ENCODE data around the gene ECM1.

Gene ECM1

GRCh38 chr1:150507912-150508864, at the start of gene ECM1:
ECM1 (plus strand) TSS chr1:150508109; CDS start chr1:150508210, 101 bp downstream.
- no peak for DNase-seq (ENCODE audit: low read depth in 3 of 3, low spot score in 1 of 3)

GRCh38 chr1:150464422-150464826, 43.5 kb upstream of the ECM1 start:
- DNase-seq (ENCODE audit: low read depth in 3 of 3, low spot score in 1 of 3): peak; percentile 23 to 49 (median 39)

GRCh38 chr1:150466964-150467363, 40.9 kb upstream of the ECM1 start:
- DNase-seq (ENCODE audit: low read depth in 3 of 3, low spot score in 1 of 3): no peak

GRCh38 chr1:150469291-150469690, 38.6 kb upstream of the ECM1 start:
- DNase-seq (ENCODE audit: low read depth in 3 of 3, low spot score in 1 of 3): no peak

GRCh38 chr1:150472601-150473200, 35.2 kb upstream of the ECM1 start:
- DNase-seq (ENCODE audit: low read depth in 3 of 3, low spot score in 1 of 3): no peak

- no peak for DNase-seq (ENCODE audit: low read depth in 3 of 3, low spot score in 1 of 3)
Observed at GRCh38 chr1:150473659-150474058, 34.2 kb upstream of the ECM1 start.

- no peak for DNase-seq (ENCODE audit: low read depth in 3 of 3, low spot score in 1 of 3)
Observed at GRCh38 chr1:150474869-150475268, 33.0 kb upstream of the ECM1 start.

GRCh38 chr1:150476754-150477153, 31.2 kb upstream of the ECM1 start:
- no peak for DNase-seq (ENCODE audit: low read depth in 3 of 3, low spot score in 1 of 3)

- DNase-seq (ENCODE audit: low read depth in 3 of 3, low spot score in 1 of 3): no peak
Observed at GRCh38 chr1:150477320-150477719, 30.6 kb upstream of the ECM1 start.

- no peak for DNase-seq (ENCODE audit: low read depth in 3 of 3, low spot score in 1 of 3)
Observed at GRCh38 chr1:150477733-150478132, 30.2 kb upstream of the ECM1 start.

GRCh38 chr1:150479370-150479769, 28.5 kb upstream of the ECM1 start:
- no peak for DNase-seq (ENCODE audit: low read depth in 3 of 3, low spot score in 1 of 3)

- DNase-seq (ENCODE audit: low read depth in 3 of 3, low spot score in 1 of 3): no peak
Observed at GRCh38 chr1:150479927-150480352, 28.0 kb upstream of the ECM1 start.

GRCh38 chr1:150484431-150484830, 23.5 kb upstream of the ECM1 start:
- no peak for DNase-seq (ENCODE audit: low read depth in 3 of 3, low spot score in 1 of 3)

- DNase-seq (ENCODE audit: low read depth in 3 of 3, low spot score in 1 of 3): no peak
Observed at GRCh38 chr1:150484861-150485260, 23.0 kb upstream of the ECM1 start.

- DNase-seq (ENCODE audit: low read depth in 3 of 3, low spot score in 1 of 3): peak; percentile 76 to 88 (median 87)
Observed at GRCh38 chr1:150486966-150487762, 20.7 kb upstream of the ECM1 start, which contains the start of gene TARS2. TARS2 (plus strand) TSS chr1:150487419; CDS start chr1:150487451, 32 bp downstream.

- DNase-seq (ENCODE audit: low read depth in 3 of 3, low spot score in 1 of 3): no peak
Observed at GRCh38 chr1:150487763-150488115, 20.2 kb upstream of the ECM1 start.

GRCh38 chr1:150493175-150493574, 14.7 kb upstream of the ECM1 start:
- no peak for DNase-seq (ENCODE audit: low read depth in 3 of 3, low spot score in 1 of 3)

- DNase-seq (ENCODE audit: low read depth in 3 of 3, low spot score in 1 of 3): no peak
Observed at GRCh38 chr1:150498342-150498741, 9.6 kb upstream of the ECM1 start.

GRCh38 chr1:150505431-150505830, 2.5 kb upstream of the ECM1 start:
- DNase-seq (ENCODE audit: low read depth in 3 of 3, low spot score in 1 of 3): no peak

GRCh38 chr1:150508982-150509381, 1.1 kb downstream of the ECM1 start:
- no peak for DNase-seq (ENCODE audit: low read depth in 3 of 3, low spot score in 1 of 3)

- DNase-seq (ENCODE audit: low read depth in 3 of 3, low spot score in 1 of 3): no peak
Observed at GRCh38 chr1:150511551-150511950, 3.6 kb downstream of the ECM1 start.
